Neural cell (in vitro differentiated cells): Measurements from ENCODE around the gene METTL9. TPM values are rescaled to one million over a fixed set of nuclear protein-coding genes. Genes with fewer than 3 reads are reported as not detected.

Source experiments
- H2AFZ ChIP-seq: fragments of 200-600, 300-800 bp; sonication (generic), shearing (Covaris generic); 2 replicates; pipeline ENCODE4 v1.6.0; 2014; ENCODE audit warnings: low read depth, mild to moderate bottlenecking, antibody characterized with exemption, low read length, moderate library complexity
- H3F3A ChIP-seq: fragments of 200-600 bp; shearing (Covaris generic); 2 replicates; pipeline ENCODE4 v1.6.1; 2016; ENCODE audit warnings: mild to moderate bottlenecking, moderate library complexity, mixed read lengths, antibody characterized with exemption, low read length; ENCODE audit not compliant: insufficient read depth, poor library complexity, severe bottlenecking
- H3K27ac ChIP-seq: fragments of 200-600, 300-800 bp; sonication (generic), shearing (Covaris generic); 2 replicates; pipeline ENCODE4 v1.5.1; 2014; ENCODE audit warnings: mild to moderate bottlenecking, low read length, moderate library complexity
- H3K27me3 ChIP-seq: fragments of 300-800, 200-600 bp; sonication (generic), shearing (Covaris generic); 2 replicates; pipeline ENCODE4 v1.6.0; 2014; ENCODE audit warnings: mild to moderate bottlenecking, low read depth, low read length, moderate library complexity; ENCODE audit not compliant: insufficient read depth
- H3K36me3 ChIP-seq: fragments of 300-800, 200-600 bp; sonication (generic), shearing (Covaris generic); 2 replicates; pipeline ENCODE4 v1.5.1; 2014; ENCODE audit warnings: mild to moderate bottlenecking, antibody characterized with exemption, low read length, moderate library complexity; ENCODE audit not compliant: insufficient read depth
- H3K4me2 ChIP-seq: fragments of 300-800, 200-600 bp; sonication (generic), shearing (Covaris generic); 2 replicates; pipeline ENCODE4 v1.6.0; 2014; ENCODE audit warnings: mild to moderate bottlenecking, low read length
- H3K4me3 ChIP-seq: fragments of 300-800, 200-600 bp; sonication (generic), shearing (Covaris generic); 2 replicates; pipeline ENCODE4 v1.5.1; 2014; ENCODE audit warnings: mild to moderate bottlenecking, low read length, moderate library complexity
- H3K79me2 ChIP-seq: fragments of 200-600 bp; shearing (Covaris generic); replicated peaks from 2 replicates; pipeline ENCODE4 v1.6.0; 2014; ENCODE audit warnings: mild to moderate bottlenecking, low read length, moderate library complexity; ENCODE audit not compliant: insufficient read depth
- H3K9ac ChIP-seq: fragments of 300-800, 200-600 bp; sonication (generic), shearing (Covaris generic); 2 replicates; pipeline ENCODE4 v1.6.1; 2016; ENCODE audit warnings: mild to moderate bottlenecking, low read length, mixed read lengths
- H3K9me2 ChIP-seq: fragments of 200-600 bp; shearing (Covaris generic); 2 replicates; pipeline ENCODE4 v1.6.1; 2016; ENCODE audit warnings: mild to moderate bottlenecking, low read length, mixed read lengths; ENCODE audit not compliant: insufficient read depth
- H3K9me3 ChIP-seq: fragments of 200-600, 300-800 bp; sonication (generic), shearing (Covaris generic); 2 replicates; pipeline ENCODE4 v1.6.1; 2016; ENCODE audit warnings: mild to moderate bottlenecking, mixed run types, low read length, moderate library complexity, mixed read lengths
- H4K20me1 ChIP-seq: fragments of 200-600 bp; shearing (Covaris generic); 2 replicates; pipeline ENCODE4 v1.6.1; 2016; ENCODE audit warnings: mild to moderate bottlenecking, mixed run types; ENCODE audit not compliant: insufficient read depth
- CTCF ChIP-seq: fragments of 450-650 bp; IDR thresholded peaks from 2 replicates; pipeline ENCODE4 v1.5.1; 2014; ENCODE audit warnings: antibody characterized with exemption, mild to moderate bottlenecking, moderate library complexity; ENCODE audit not compliant: poor library complexity, severe bottlenecking
- EP300 ChIP-seq: fragments of 450-650 bp; conservative IDR thresholded peaks from 2 replicates; pipeline ENCODE4 v1.6.1; 2014; ENCODE audit warnings: antibody characterized with exemption, mild to moderate bottlenecking, moderate library complexity; ENCODE audit not compliant: poor library complexity, severe bottlenecking
- EZH2 ChIP-seq: fragments of 200-600, 300-800 bp; shearing (Covaris generic), sonication (generic); IDR thresholded peaks from 2 replicates; pipeline ENCODE4 v1.6.1; 2014; ENCODE audit warnings: antibody characterized with exemption, low read length, borderline replicate concordance, mild to moderate bottlenecking; ENCODE audit not compliant: insufficient read depth, poor library complexity, severe bottlenecking
- MXI1 ChIP-seq: fragments of 450-650 bp; conservative IDR thresholded peaks from 2 replicates; pipeline ENCODE4 v1.6.1; 2014; ENCODE audit warnings: antibody characterized with exemption, mild to moderate bottlenecking; ENCODE audit not compliant: poor library complexity, severe bottlenecking
- POLR2AphosphoS5 ChIP-seq: IDR thresholded peaks from 2 replicates; pipeline ENCODE4 v1.6.1; 2012
- RAD21 ChIP-seq: fragments of 450-650 bp; conservative IDR thresholded peaks from 2 replicates; pipeline ENCODE4 v1.6.1; 2014; ENCODE audit warnings: antibody characterized with exemption, mild to moderate bottlenecking, moderate library complexity
- REST ChIP-seq: IDR thresholded peaks from 2 replicates; pipeline ENCODE4 v1.6.1; 2012; ENCODE audit warnings: borderline replicate concordance
- SMC3 ChIP-seq: fragments of 450-650 bp; conservative IDR thresholded peaks from 2 replicates; pipeline ENCODE4 v1.6.1; 2014; ENCODE audit warnings: antibody characterized with exemption, mild to moderate bottlenecking, moderate library complexity; ENCODE audit not compliant: poor library complexity
- TAF1 ChIP-seq: IDR thresholded peaks from 2 replicates; pipeline ENCODE4 v1.6.1; 2012; ENCODE audit warnings: low read depth
- polyA plus RNA-seq: library from polyadenylated mRNA; depleted of rRNA; stranded (reverse); fragments of >200 nt; gene quantifications from 2 replicates; pipeline ENCODE4 v1.2.3, GENCODE V29; 2014

The METTL9 gene
- polyA plus RNA-seq, 1 donor from 2014 or later, result 483 TPM

- Histone ChIP-seq H3K4me2 (no peak overlapping the region), H3F3A (no peaks in the 10 kb centered on the region), H3K4me3 (no peak overlapping the region), H3K9me3 (no peaks in the 10 kb centered on the region), H4K20me1 (no peaks in the 10 kb centered on the region), H3K9ac (no peak overlapping the region), H3K27me3 (no peaks in the 10 kb centered on the region), H3K36me3 (no peaks in the 10 kb centered on the region), H3K27ac (no peak overlapping the region), H3K79me2 (no peaks in the 10 kb centered on the region), H3K9me2 (no peaks in the 10 kb centered on the region), H2AFZ (no peak overlapping the region)
- TF ChIP-seq RAD21, result no peak
- TF ChIP-seq CTCF, result no peak
- no peak for TF ChIP-seq POLR2AphosphoS5
- no peak for TF ChIP-seq SMC3
These were observed 9.8 kb upstream of the METTL9 start for GRCh38 chr16:21589551-21589950.

- H3F3A ChIP-seq, result no peaks in the 10 kb centered on the region
- no peaks in the 10 kb centered on the region for H3K36me3 ChIP-seq
- no peak overlapping the region for H3K27ac ChIP-seq
- H3K9me2 ChIP-seq, result no peaks in the 10 kb centered on the region
- no peaks in the 10 kb centered on the region for H3K9me3 ChIP-seq
- no peaks in the 10 kb centered on the region for H4K20me1 ChIP-seq
- no peak overlapping the region for H3K4me2 ChIP-seq
- no peaks in the 10 kb centered on the region for H3K79me2 ChIP-seq
- no peak overlapping the region for H3K4me3 ChIP-seq
- no peaks in the 10 kb centered on the region for H3K27me3 ChIP-seq
- no peak overlapping the region for H2AFZ ChIP-seq
- no peak overlapping the region for H3K9ac ChIP-seq
- TF ChIP-seq RAD21 (no peak), REST (no peak), EP300 (no peak)
These were observed 9.1 kb upstream of the METTL9 start for GRCh38 chr16:21590287-21590686.

- H3K79me2 ChIP-seq, result no peaks in the 10 kb centered on the region
- H3K27me3 ChIP-seq, result no peaks in the 10 kb centered on the region
- no peaks in the 10 kb centered on the region for H3K9me3 ChIP-seq
- no peak overlapping the region for H3K27ac ChIP-seq
- H3K9me2 ChIP-seq, result no peaks in the 10 kb centered on the region
- no peak overlapping the region for H3K4me3 ChIP-seq
- no peaks in the 10 kb centered on the region for H3F3A ChIP-seq
- H3K9ac ChIP-seq, result no peak overlapping the region
- no peaks in the 10 kb centered on the region for H3K36me3 ChIP-seq
- no peak overlapping the region for H3K4me2 ChIP-seq
- TF ChIP-seq POLR2AphosphoS5 (no peak), REST (no peak), TAF1 (no peak), MXI1 (no peak), CTCF (no peak), SMC3 (no peak), RAD21 (no peak), EZH2 (no peak), EP300 (no peak)
- no peak overlapping the region for H2AFZ ChIP-seq
- no peaks in the 10 kb centered on the region for H4K20me1 ChIP-seq
These were observed 8.6 kb upstream of the METTL9 start for GRCh38 chr16:21590796-21591195.
